HEK293 (cell line): ENCODE results near the gene KREMEN1.
A peak's percentile ranks its signal among the peaks of the same experiment; 100 is the strongest.

ENCODE experiments used
- CTCF ChIA-PET: fragments of 350-600 bp; formaldehyde crosslinking; extraction: SDS; loops from one replicate; lab custom pipeline; 2021; ENCODE audit warnings: antibody characterized with exemption; lab: Yijun Ruan, JAX
- POLR2A ChIA-PET: fragments of 300-600 bp; formaldehyde crosslinking; extraction: SDS; loops from one replicate; lab custom pipeline; 2020; ENCODE audit warnings: antibody characterized with exemption, inconsistent platforms; lab: Yijun Ruan, JAX
- H3K27ac ChIP-seq: fragments of 200-500 bp; sonication (Bioruptor generic); 2 replicates; pipeline ENCODE4 v1.5.1; 2014; ENCODE audit warnings: low read depth, low read length, control low read depth, inconsistent platforms; ENCODE audit errors: extremely low read depth
- H3K36me3 ChIP-seq, 2 experiments: fragments of 200-500 bp in 1 of 2; sonication (Bioruptor generic) in 1 of 2; 1 replicate in 1 of 2; 2 replicates in 1 of 2; pipeline ENCODE4 v1.5.1; 2014 to 2017; ENCODE audit warnings: inconsistent platforms in 2 of 2, low read length in 2 of 2; ENCODE audit not compliant: control insufficient read depth in 2 of 2, insufficient read depth in 1 of 2
- H3K4me1 ChIP-seq: fragments of 200-500 bp; sonication (Bioruptor generic); 2 replicates; pipeline ENCODE4 v1.5.1; 2014; ENCODE audit warnings: mild to moderate bottlenecking, low read length, inconsistent platforms; ENCODE audit not compliant: control insufficient read depth, insufficient read depth
- H3K4me3 ChIP-seq: 2 replicates; pipeline ENCODE4 v1.5.1; 2011; ENCODE audit warnings: low read depth, mild to moderate bottlenecking, control low read depth, low read length, moderate library complexity
- H3K9me3 ChIP-seq: fragments of 200-500 bp; sonication (Bioruptor generic); 2 replicates; pipeline ENCODE4 v1.5.1; 2014; ENCODE audit warnings: low read depth, low read length, inconsistent platforms; ENCODE audit not compliant: control insufficient read depth, insufficient read depth
- KLF9 ChIP-seq: fragments of 450-650 bp; formaldehyde crosslinking; IDR thresholded peaks from 2 replicates; pipeline ENCODE4 v1.5.1; 2016; ENCODE audit warnings: missing biosample characterization, missing genetic modification characterization, low read depth
- PRDM1 ChIP-seq: fragments of 450-650 bp; formaldehyde crosslinking; IDR thresholded peaks from 2 replicates; pipeline ENCODE4; 2016; ENCODE audit warnings: missing biosample characterization, missing genetic modification characterization
- SETDB1 ChIP-seq: IDR thresholded peaks from one replicate; pipeline ENCODE4 v1.6.1; 2017; ENCODE audit warnings: mild to moderate bottlenecking, low read length, moderate library complexity, mixed read lengths; ENCODE audit not compliant: insufficient read length
- ZBTB1 ChIP-seq: fragments of 450-650 bp; formaldehyde crosslinking; IDR thresholded peaks from 2 replicates; pipeline ENCODE4 v1.5.1; 2016; ENCODE audit warnings: missing biosample characterization, missing genetic modification characterization
- ZBTB10 ChIP-seq: fragments of 450-650 bp; formaldehyde crosslinking; IDR thresholded peaks from 2 replicates; pipeline ENCODE4 v1.5.1; 2016; ENCODE audit warnings: missing biosample characterization, missing genetic modification characterization
- ZBTB17 ChIP-seq: fragments of 450-650 bp; formaldehyde crosslinking; IDR thresholded peaks from 2 replicates; pipeline ENCODE4 v1.5.1; 2016; ENCODE audit warnings: missing biosample characterization, missing genetic modification characterization
- ZBTB48 ChIP-seq: fragments of 450-650 bp; formaldehyde crosslinking; IDR thresholded peaks from 2 replicates; pipeline ENCODE4 v1.5.1; 2016; ENCODE audit warnings: missing biosample characterization, missing genetic modification characterization
- ZNF112 ChIP-seq: fragments of 450-650 bp; formaldehyde crosslinking; IDR thresholded peaks from 2 replicates; pipeline ENCODE4 v1.5.0; 2017; ENCODE audit warnings: missing biosample characterization, missing genetic modification characterization
- ZNF114 ChIP-seq: fragments of 450-650 bp; formaldehyde crosslinking; IDR thresholded peaks from 2 replicates; pipeline ENCODE4 v1.5.0; 2017; ENCODE audit warnings: missing biosample characterization, missing genetic modification characterization
- ZNF174 ChIP-seq: fragments of 450-650 bp; formaldehyde crosslinking; IDR thresholded peaks from 2 replicates; pipeline ENCODE4 v1.5.0; 2017; ENCODE audit warnings: missing biosample characterization, mild to moderate bottlenecking, missing genetic modification characterization
- ZNF280C ChIP-seq: fragments of 450-650 bp; formaldehyde crosslinking; IDR thresholded peaks from 2 replicates; pipeline ENCODE4 v1.5.1; 2016; ENCODE audit warnings: missing biosample characterization, missing genetic modification characterization
- ZNF324 ChIP-seq: fragments of 450-650 bp; formaldehyde crosslinking; IDR thresholded peaks from 2 replicates; pipeline ENCODE4 v1.5.1; 2016; ENCODE audit warnings: missing biosample characterization, missing genetic modification characterization
- ZNF341 ChIP-seq: fragments of 450-650 bp; formaldehyde crosslinking; IDR thresholded peaks from 2 replicates; pipeline ENCODE4; 2016; ENCODE audit warnings: low read depth, missing biosample characterization, missing genetic modification characterization
- ZNF366 ChIP-seq: fragments of 450-650 bp; formaldehyde crosslinking; conservative IDR thresholded peaks from 2 replicates; pipeline ENCODE4 v1.5.1; 2016; ENCODE audit warnings: missing biosample characterization, missing genetic modification characterization
- ZNF394 ChIP-seq: fragments of 450-650 bp; formaldehyde crosslinking; IDR thresholded peaks from 2 replicates; pipeline ENCODE4 v1.5.1; 2016; ENCODE audit warnings: missing biosample characterization, missing genetic modification characterization, mild to moderate bottlenecking, moderate library complexity, borderline replicate concordance
- ZNF423 ChIP-seq: fragments of 450-650 bp; formaldehyde crosslinking; IDR thresholded peaks from 2 replicates; pipeline ENCODE4 v1.5.1; 2016; ENCODE audit warnings: missing biosample characterization, missing genetic modification characterization
- ZNF488 ChIP-seq: fragments of 450-650 bp; formaldehyde crosslinking; IDR thresholded peaks from 2 replicates; pipeline ENCODE4 v1.5.1; 2016; ENCODE audit warnings: missing biosample characterization, missing genetic modification characterization
- ZNF558 ChIP-seq: fragments of 450-650 bp; formaldehyde crosslinking; IDR thresholded peaks from 2 replicates; pipeline ENCODE4 v1.5.1; 2016; ENCODE audit warnings: missing biosample characterization, missing genetic modification characterization
- ZNF600 ChIP-seq: fragments of 450-650 bp; formaldehyde crosslinking; IDR thresholded peaks from 2 replicates; pipeline ENCODE4 v1.5.1; 2016; ENCODE audit warnings: missing biosample characterization, missing genetic modification characterization
- ZNF626 ChIP-seq: fragments of 450-650 bp; sonication (Bioruptor Pico); formaldehyde crosslinking; IDR thresholded peaks from 2 replicates; pipeline ENCODE4 v1.5.1; 2018; ENCODE audit warnings: missing biosample characterization, missing genetic modification characterization, inconsistent platforms
- ZNF629 ChIP-seq: fragments of 450-650 bp; formaldehyde crosslinking; IDR thresholded peaks from 2 replicates; pipeline ENCODE4 v1.5.1; 2017; ENCODE audit warnings: missing biosample characterization, missing genetic modification characterization
- ZNF707 ChIP-seq: fragments of 450-650 bp; formaldehyde crosslinking; IDR thresholded peaks from 2 replicates; pipeline ENCODE4 v1.5.1; 2016; ENCODE audit warnings: missing biosample characterization, missing genetic modification characterization
- ZXDB ChIP-seq: fragments of 450-650 bp; formaldehyde crosslinking; IDR thresholded peaks from 2 replicates; pipeline ENCODE4 v1.5.1; 2016; ENCODE audit warnings: missing biosample characterization, missing genetic modification characterization

KREMEN1 gene

GRCh38 chr22:29056472-29056871, 16.4 kb upstream of the KREMEN1 start:
- Histone ChIP-seq H3K4me3 (no peak overlapping the region), H3K9me3 (no peaks in the 10 kb centered on the region), H3K27ac (no peak overlapping the region), H3K4me1 (peaks cover 7% of the 10 kb centered on the region), H3K36me3 (no peaks in the 10 kb centered on the region; a peak in 1 of 3 replicates)
- ChIA-PET POLR2A (interaction anchor here (1.2 kb wide), 1 partner anchor 16 kb away, joined by 3 read pairs; no protein-coding TSS in a partner anchor), CTCF (interaction anchor here (0.5 to 2.1 kb wide), 4 partner anchors 98 to 201 kb away, joined by 4 to 11 read pairs (median 4); no protein-coding TSS in a partner anchor)
- TF ChIP-seq ZNF174 (no peak), SETDB1 (no peak), ZNF324 (tag by site-specific recombination) (no peak)

- CTCF ChIA-PET, result interaction anchor here (0.7 to 1.9 kb wide), 3 partner anchors 15 to 205 kb away, joined by 3 to 7 read pairs (median 6); no protein-coding TSS in a partner anchor
- POLR2A ChIA-PET, result no interaction called here
- TF ChIP-seq ZNF626 (tag by site-specific recombination), result no peak
- no peak for TF ChIP-seq ZNF112 (tag by site-specific recombination)
- no peak for TF ChIP-seq ZNF341 (tag by site-specific recombination)
- TF ChIP-seq ZNF280C, result no peak
- no peak for TF ChIP-seq ZNF114
- TF ChIP-seq ZNF366 (tag by site-specific recombination), result no peak
- no peak for TF ChIP-seq ZNF423 (tag by site-specific recombination)
- TF ChIP-seq ZNF394, result no peak
- TF ChIP-seq, all 188 proteins: peak for 0
Measured at GRCh38 chr22:29060251-29060869, 12.5 kb upstream of the KREMEN1 start.

GRCh38 chr22:29060931-29061330, 11.9 kb upstream of the KREMEN1 start:
- TF ChIP-seq ZNF600 (tag by site-specific recombination) (0 out of 2 replicates have a peak, but pooled peaks have one; percentile 13), PRDM1 (tag by site-specific recombination) (no peak)
- Histone ChIP-seq H3K4me1 (no peaks in the 10 kb centered on the region; the same call in 1 of the 2 replicates), H3K27ac (no peak overlapping the region), H3K36me3 (no peaks in the 10 kb centered on the region), H3K9me3 (no peaks in the 10 kb centered on the region), H3K4me3 (no peak overlapping the region)
- CTCF ChIA-PET, result interaction anchor here (1.0 to 1.9 kb wide), 4 partner anchors 18 to 205 kb away, joined by 3 to 7 read pairs (median 4); no protein-coding TSS in a partner anchor
- POLR2A ChIA-PET, result no interaction called here

More at GRCh38 chr22:29060251-29060869, 12.5 kb upstream of the KREMEN1 start:
- peaks cover 1% of the 10 kb centered on the region for H3K4me1 ChIP-seq
- no peak overlapping the region for H3K4me3 ChIP-seq
- H3K36me3 ChIP-seq, result no peaks in the 10 kb centered on the region
- no peak overlapping the region for H3K27ac ChIP-seq
- H3K9me3 ChIP-seq, result no peaks in the 10 kb centered on the region

GRCh38 chr22:29061773-29062172, 11.1 kb upstream of the KREMEN1 start, which contains the start of gene C22orf31:
Gene C22orf31 (minus strand): TSS chr22:29061831. CDS start chr22:29061792, 39 bp downstream.
- Histone ChIP-seq H3K36me3 (no peaks in the 10 kb centered on the region), H3K9me3 (no peaks in the 10 kb centered on the region), H3K27ac (no peak within 1 kb of the TSS), H3K4me1 (no peaks in the 10 kb centered on the region; the same call in 1 of the 2 replicates), H3K4me3 (no peak within 1 kb of the TSS)
- ChIA-PET CTCF (interaction anchor here (0.8 to 1.9 kb wide), 4 partner anchors 15 to 206 kb away, joined by 3 to 7 read pairs (median 4); no protein-coding TSS in a partner anchor), POLR2A (interaction anchor here (0.6 to 0.7 kb wide), 2 partner anchors 8 to 9 kb away, joined by 3 to 4 read pairs; no protein-coding TSS in a partner anchor)
- TF ChIP-seq ZXDB (tag by site-specific recombination) (no peak), ZBTB1 (tag by site-specific recombination) (no peak), ZNF629 (tag by site-specific recombination) (peak; percentile 93), ZBTB10 (tag by site-specific recombination) (no peak), ZNF366 (tag by site-specific recombination) (0 out of 2 replicates have a peak, but pooled peaks have one; percentile 35), KLF9 (tag by site-specific recombination) (0 out of 2 replicates have a peak, but pooled peaks have one; percentile 45), ZBTB48 (tag by site-specific recombination) (no peak), ZNF707 (tag by site-specific recombination) (no peak), ZBTB17 (tag by site-specific recombination) (no peak), ZNF488 (tag by site-specific recombination) (no peak), ZNF558 (no peak)
